ENCODE results near the gene OR2B2. TPM values are rescaled to one million over a fixed set of nuclear protein-coding genes. Genes with fewer than 3 reads are reported as not detected.

The OR2B2 gene
- total RNA-seq, 1 donor from 2014 or later, result not detected

DNA sequence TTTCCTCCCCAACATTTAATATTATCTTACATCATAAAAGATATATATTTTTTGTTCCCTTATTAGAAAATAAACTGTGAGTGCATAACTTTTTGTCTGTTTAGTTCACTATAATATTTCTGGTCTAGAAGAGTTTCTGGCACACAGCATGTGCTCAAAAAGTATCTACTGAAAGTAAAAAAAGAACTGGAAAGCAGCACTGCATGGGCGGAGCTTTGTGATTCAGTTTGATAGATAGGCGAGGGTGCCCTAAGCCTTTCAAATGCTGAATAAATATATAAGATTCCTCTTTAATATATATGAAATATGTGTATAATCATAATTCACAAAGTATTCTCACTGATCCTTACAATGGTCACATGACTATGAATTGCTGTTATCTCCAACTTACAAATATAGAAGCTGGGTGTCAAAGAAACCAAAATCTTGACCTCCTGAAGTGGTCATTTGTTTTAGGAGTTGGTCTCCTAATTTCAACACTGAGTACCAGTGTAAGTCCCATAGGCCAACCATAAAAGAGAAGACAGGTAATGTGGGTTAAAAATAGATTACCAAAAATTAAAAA lies 50.8 kb downstream of the OR2B2 start:
- no peak for DNase-seq (ENCODE audit: low read depth)

More for the DNA sequence above, 50.8 kb downstream of the OR2B2 start:
- TF ChIP-seq, protein P1, sequence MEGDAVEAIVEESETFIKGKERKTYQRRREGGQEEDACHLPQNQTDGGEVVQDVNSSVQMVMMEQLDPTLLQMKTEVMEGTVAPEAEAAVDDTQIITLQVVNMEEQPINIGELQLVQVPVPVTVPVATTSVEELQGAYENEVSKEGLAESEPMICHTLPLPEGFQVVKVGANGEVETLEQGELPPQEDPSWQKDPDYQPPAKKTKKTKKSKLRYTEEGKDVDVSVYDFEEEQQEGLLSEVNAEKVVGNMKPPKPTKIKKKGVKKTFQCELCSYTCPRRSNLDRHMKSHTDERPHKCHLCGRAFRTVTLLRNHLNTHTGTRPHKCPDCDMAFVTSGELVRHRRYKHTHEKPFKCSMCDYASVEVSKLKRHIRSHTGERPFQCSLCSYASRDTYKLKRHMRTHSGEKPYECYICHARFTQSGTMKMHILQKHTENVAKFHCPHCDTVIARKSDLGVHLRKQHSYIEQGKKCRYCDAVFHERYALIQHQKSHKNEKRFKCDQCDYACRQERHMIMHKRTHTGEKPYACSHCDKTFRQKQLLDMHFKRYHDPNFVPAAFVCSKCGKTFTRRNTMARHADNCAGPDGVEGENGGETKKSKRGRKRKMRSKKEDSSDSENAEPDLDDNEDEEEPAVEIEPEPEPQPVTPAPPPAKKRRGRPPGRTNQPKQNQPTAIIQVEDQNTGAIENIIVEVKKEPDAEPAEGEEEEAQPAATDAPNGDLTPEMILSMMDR (conservative IDR thresholded peaks at IDR 0.05; ENCODE audit: low read depth, low read length), result no peak
- no peak overlapping the region for H3K4me3 ChIP-seq (ENCODE audit: low read depth, low read length)

Other genes starting within 250 kb of the OR2B2 start
- not detected in 2 replicates for gene OR2B6, start 44.8 kb upstream of the OR2B2 start, total RNA-seq
- gene ZNF165, start 168.2 kb upstream of the OR2B2 start, total RNA-seq, result 4.3 and 4.4 TPM in 2 replicates
- 6.7 and 7.4 TPM in 2 replicates for gene ZSCAN16, start 212.2 kb upstream of the OR2B2 start, total RNA-seq
- 5.0 and 8.4 TPM in 2 replicates for gene ZKSCAN8, start 229.5 kb upstream of the OR2B2 start, total RNA-seq

Data from epithelial cell of proximal tubule (primary cell).